BLaER1 (cell line): Measurements from ENCODE around the gene MAP1B.

Source experiments
- H3K27ac ChIP-seq: shearing (Covaris generic); formaldehyde crosslinking; 2 replicates; pipeline ENCODE4 v1.8.1; 2022
- H3K27me3 ChIP-seq: shearing (Covaris generic); formaldehyde crosslinking; 2 replicates; pipeline ENCODE4 v1.8.1; 2022
- H3K36me3 ChIP-seq: shearing (Covaris generic); formaldehyde crosslinking; 2 replicates; pipeline ENCODE4 v1.8.1; 2022
- H3K4me1 ChIP-seq: shearing (Covaris generic); formaldehyde crosslinking; 2 replicates; pipeline ENCODE4 v1.8.1; 2022
- H3K4me2 ChIP-seq: shearing (Covaris generic); formaldehyde crosslinking; 2 replicates; pipeline ENCODE4 v1.8.1; 2022
- H3K4me3 ChIP-seq: shearing (Covaris generic); formaldehyde crosslinking; 2 replicates; pipeline ENCODE4 v1.8.1; 2022
- H3K9ac ChIP-seq: shearing (Covaris generic); formaldehyde crosslinking; 2 replicates; pipeline ENCODE4 v1.8.1; 2022
- H3K9me3 ChIP-seq: shearing (Covaris generic); formaldehyde crosslinking; 2 replicates; pipeline ENCODE4 v1.8.1; 2022
- H4K20me1 ChIP-seq: shearing (Covaris generic); formaldehyde crosslinking; 2 replicates; pipeline ENCODE4 v1.8.1; 2022
- Cebpa-rat ChIP-seq: shearing (Covaris generic); IDR thresholded peaks from 2 replicates; pipeline ENCODE4 v1.8.1; 2022

The MAP1B gene

DNA sequence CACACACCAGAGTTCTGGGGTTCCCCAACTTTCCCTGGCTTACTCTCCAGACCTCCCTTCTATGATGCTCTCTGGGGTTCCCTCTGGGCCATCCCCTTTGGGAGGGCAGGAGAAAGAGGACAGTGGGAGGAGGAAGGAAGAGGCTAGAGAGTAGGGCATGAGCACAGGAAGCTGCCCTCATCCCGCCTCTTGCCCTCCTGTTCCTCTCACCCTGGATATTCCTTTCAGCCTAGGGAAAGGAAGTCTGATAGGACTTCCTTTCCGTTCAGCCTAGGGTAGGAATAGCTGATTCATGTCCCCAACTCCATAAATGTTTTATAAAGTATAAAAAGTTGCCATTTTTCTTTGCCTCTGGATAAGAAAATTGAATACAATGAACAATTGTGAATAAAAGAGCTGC, 7.4 kb downstream of the MAP1B start:
- TF ChIP-seq Cebpa-rat, result no peak
- Histone ChIP-seq H3K4me1 (peaks cover 11% of the 10 kb centered on the region), H3K9ac (no peak overlapping the region), H3K36me3 (peaks cover 47% of the 10 kb centered on the region), H3K27me3 (no peaks in the 10 kb centered on the region), H3K4me2 (no peak overlapping the region), H3K27ac (no peak overlapping the region), H3K9me3 (no peaks in the 10 kb centered on the region), H4K20me1 (no peaks in the 10 kb centered on the region; the same call in 1 of the 2 replicates), H3K4me3 (no peak overlapping the region)

DNA sequence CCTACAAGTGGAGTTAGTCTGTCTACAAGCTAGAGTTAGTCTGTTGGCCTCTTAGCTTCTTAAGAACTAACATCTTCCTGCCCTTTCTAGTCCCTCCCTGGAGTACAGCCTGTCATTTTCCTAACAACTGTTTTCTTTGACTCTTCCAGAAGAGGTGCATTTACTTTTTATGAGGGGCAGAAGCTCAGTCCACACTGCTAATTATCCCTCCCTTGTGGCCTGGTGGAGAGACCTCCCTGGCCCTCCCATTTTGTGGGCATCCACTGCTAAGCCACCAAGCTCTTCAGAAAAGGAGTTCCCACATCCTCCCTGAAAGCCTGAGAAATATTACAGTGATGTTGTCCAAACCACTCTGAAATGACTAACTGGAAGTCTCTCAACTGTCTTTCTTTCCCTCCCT, 8.0 kb downstream of the MAP1B start:
- no peaks in the 10 kb centered on the region; the same call in 1 of the 2 replicates for H4K20me1 ChIP-seq
- no peak overlapping the region for H3K27ac ChIP-seq
- H3K4me3 ChIP-seq, result no peak overlapping the region
- no peak overlapping the region for H3K4me2 ChIP-seq
- no peak overlapping the region for H3K9ac ChIP-seq
- H3K4me1 ChIP-seq, result peaks cover 4% of the 10 kb centered on the region
- H3K36me3 ChIP-seq, result peaks cover 47% of the 10 kb centered on the region
- no peaks in the 10 kb centered on the region for H3K27me3 ChIP-seq
- TF ChIP-seq Cebpa-rat, result no peak
- no peaks in the 10 kb centered on the region for H3K9me3 ChIP-seq

DNA sequence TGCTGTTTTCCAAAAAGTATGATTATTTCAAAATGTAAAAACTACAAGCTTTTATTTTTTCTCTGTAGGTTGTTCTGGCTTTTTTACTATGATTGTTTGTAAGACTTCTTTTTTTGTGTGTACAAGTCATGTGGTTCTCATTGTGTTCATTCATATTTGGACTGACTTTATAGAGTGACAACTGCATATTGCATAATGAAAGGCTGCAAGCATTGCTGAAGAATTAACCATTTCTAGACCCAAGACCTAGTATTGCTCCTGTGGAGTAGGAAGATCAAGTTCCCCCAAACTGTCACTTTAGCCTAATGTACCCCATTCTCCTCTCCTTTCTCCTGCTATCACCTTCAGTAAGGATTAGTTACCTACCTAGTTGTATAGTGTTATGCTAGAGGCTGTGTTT, 10.0 kb downstream of the MAP1B start:
- Histone ChIP-seq H3K4me3 (no peak overlapping the region), H3K36me3 (peaks cover 53% of the 10 kb centered on the region), H3K4me2 (no peak overlapping the region), H3K27me3 (no peaks in the 10 kb centered on the region), H3K9me3 (no peaks in the 10 kb centered on the region), H4K20me1 (no peaks in the 10 kb centered on the region; the same call in 1 of the 2 replicates), H3K9ac (no peak overlapping the region), H3K27ac (no peak overlapping the region), H3K4me1 (no peaks in the 10 kb centered on the region)
- no peak for TF ChIP-seq Cebpa-rat

DNA sequence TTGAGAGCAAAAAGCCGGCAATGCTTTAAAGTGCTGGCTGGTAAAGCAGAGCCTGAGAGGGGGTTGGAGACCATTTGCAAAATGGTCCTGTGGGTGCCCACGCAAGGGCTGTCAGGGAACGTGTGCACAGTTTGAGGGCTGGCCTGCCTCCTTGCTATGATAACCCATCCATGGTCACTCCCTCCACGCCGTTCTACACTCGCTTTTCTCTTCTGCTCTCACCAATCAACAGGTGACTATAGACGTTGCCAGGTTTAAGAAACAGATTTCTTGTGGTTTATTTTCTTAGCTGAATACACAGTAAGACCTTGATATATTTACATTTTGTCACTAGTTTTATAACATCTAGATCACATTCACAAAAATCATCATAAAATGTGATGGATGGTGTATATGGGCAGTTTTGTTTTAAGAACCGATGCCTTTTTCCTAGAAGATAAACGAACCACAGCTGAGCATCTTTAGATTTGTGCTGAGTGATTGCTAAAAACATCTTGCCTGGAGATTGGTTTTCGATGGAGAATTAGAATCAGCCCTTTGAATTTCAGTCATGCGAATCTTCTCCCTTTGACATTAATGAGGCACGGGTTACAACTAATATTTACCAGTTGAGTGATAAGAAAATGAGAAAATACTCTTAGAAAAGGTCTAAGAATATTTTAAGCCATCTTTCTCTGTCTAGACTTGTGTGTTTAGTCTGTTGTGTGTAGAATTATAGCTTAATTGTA, 13.9 kb downstream of the MAP1B start:
- H4K20me1 ChIP-seq, result no peaks in the 10 kb centered on the region; the same call in 1 of the 2 replicates
- no peak overlapping the region for H3K4me2 ChIP-seq
- no peak overlapping the region for H3K27ac ChIP-seq
- 0 out of 2 replicates have a peak, but pooled peaks cover 6% of the 10 kb centered on the region for H3K4me1 ChIP-seq
- peaks cover 44% of the 10 kb centered on the region for H3K36me3 ChIP-seq
- no peaks in the 10 kb centered on the region for H3K27me3 ChIP-seq
- no peak overlapping the region for H3K9ac ChIP-seq
- no peak overlapping the region for H3K4me3 ChIP-seq
- TF ChIP-seq Cebpa-rat, result no peak
- no peaks in the 10 kb centered on the region for H3K9me3 ChIP-seq

DNA sequence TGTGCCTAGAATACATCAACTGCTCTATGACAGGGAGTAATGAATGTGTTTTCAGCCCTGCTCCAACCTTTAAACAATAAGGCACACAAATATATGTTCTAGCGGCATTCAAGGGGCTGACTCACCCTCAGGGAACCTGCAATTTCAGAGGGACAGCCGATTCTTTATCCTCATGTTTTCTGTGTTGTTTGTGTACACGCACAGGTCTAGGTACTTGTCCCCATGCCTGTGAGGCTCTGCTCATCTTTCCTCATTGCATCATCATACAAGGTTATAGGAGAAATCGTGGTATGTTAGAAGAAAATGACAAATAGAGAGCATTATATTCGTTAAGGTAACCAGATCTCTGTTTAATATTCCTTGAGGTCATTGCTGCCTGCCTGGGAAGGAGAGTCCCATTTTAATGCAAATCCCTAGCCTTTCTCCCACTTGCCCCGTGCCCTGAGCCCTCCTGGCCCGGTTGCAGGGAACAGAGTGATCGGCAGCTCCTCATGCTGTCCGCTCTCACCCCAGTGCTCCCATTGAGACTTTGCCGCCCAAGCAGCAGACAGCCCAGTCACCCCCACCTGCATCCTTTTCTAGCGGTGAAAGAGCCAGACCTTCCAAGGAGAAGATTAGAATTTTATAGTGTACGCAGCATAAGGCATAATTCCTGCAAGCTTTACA, 14.6 kb downstream of the MAP1B start:
- no peak overlapping the region for H3K27ac ChIP-seq
- no peak overlapping the region for H3K4me3 ChIP-seq
- H3K4me2 ChIP-seq, result no peak overlapping the region

DNA sequence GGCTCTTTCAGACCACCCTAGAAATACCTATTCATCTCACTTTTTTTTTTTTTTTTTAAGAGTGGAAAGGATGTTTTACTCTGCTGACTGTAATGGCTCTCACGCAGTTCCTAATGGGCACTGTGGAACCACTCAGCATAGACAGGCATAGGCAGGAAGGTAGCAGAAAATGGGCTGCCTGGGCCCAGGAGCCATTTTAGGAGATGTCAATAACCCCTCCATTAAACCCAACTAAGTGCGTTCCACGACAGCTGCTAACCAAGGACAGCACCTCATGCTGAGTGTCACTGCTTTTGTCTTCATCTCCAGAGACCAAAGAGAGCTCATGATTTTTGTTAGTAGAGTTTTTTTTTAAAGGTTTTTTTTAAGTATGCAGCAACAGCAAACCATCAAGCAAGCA, 15.3 kb downstream of the MAP1B start:
- no peak overlapping the region for H3K4me2 ChIP-seq
- H3K27ac ChIP-seq, result no peak overlapping the region
- H3K36me3 ChIP-seq, result peaks cover 34% of the 10 kb centered on the region
- no peaks in the 10 kb centered on the region; the same call in 1 of the 2 replicates for H4K20me1 ChIP-seq
- H3K27me3 ChIP-seq, result no peaks in the 10 kb centered on the region
- no peak overlapping the region for H3K9ac ChIP-seq
- no peaks in the 10 kb centered on the region for H3K9me3 ChIP-seq
- H3K4me3 ChIP-seq, result no peak overlapping the region
- H3K4me1 ChIP-seq, result 0 out of 2 replicates have a peak, but pooled peaks cover 6% of the 10 kb centered on the region
- no peak for TF ChIP-seq Cebpa-rat

More for the DNA sequence above, 14.6 kb downstream of the MAP1B start:
- H3K4me1 ChIP-seq, result 0 out of 2 replicates have a peak, but pooled peaks cover 6% of the 10 kb centered on the region
- no peaks in the 10 kb centered on the region; the same call in 1 of the 2 replicates for H4K20me1 ChIP-seq
- H3K36me3 ChIP-seq, result peaks cover 37% of the 10 kb centered on the region
- TF ChIP-seq Cebpa-rat, result no peak
- H3K9me3 ChIP-seq, result no peaks in the 10 kb centered on the region
- H3K27me3 ChIP-seq, result no peaks in the 10 kb centered on the region
- H3K9ac ChIP-seq, result no peak overlapping the region

DNA sequence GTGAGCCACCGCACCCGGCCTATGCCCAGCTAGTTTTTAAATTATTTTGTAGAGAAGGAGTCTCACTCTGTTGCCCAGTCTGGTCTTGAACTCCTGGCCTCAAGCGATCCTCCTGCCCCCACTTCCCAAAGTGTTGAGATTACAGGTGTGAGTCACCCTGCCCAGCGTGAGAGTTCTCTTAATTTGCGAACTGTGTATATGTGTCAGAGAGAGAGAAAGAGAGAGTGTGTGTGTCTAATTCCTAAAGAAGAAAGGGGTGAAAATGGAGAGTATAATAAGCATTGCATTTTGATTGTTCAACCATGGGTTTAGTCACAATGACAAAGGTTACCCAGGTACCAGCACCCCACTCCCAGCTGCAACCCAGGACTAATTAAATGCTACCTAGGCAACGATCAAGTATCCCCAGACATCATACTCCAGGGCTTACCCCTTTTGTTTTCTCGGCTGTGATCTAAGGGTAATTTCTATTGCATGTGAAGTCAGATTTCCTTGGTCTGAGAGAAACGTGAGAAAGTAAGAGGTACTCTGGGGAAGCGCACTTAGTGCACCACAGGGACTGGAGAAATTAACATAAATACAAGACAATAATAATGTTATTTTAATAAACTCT, 16.6 kb downstream of the MAP1B start:
- Histone ChIP-seq H3K9me3 (no peaks in the 10 kb centered on the region), H3K36me3 (peaks cover 22% of the 10 kb centered on the region), H3K4me1 (peaks cover 6% of the 10 kb centered on the region; the same call in 1 of the 2 replicates), H3K27ac (no peak overlapping the region), H3K4me2 (no peak overlapping the region), H3K4me3 (no peak overlapping the region), H3K27me3 (no peaks in the 10 kb centered on the region), H3K9ac (no peak overlapping the region), H4K20me1 (no peaks in the 10 kb centered on the region; the same call in 1 of the 2 replicates)
- no peak for TF ChIP-seq Cebpa-rat

DNA sequence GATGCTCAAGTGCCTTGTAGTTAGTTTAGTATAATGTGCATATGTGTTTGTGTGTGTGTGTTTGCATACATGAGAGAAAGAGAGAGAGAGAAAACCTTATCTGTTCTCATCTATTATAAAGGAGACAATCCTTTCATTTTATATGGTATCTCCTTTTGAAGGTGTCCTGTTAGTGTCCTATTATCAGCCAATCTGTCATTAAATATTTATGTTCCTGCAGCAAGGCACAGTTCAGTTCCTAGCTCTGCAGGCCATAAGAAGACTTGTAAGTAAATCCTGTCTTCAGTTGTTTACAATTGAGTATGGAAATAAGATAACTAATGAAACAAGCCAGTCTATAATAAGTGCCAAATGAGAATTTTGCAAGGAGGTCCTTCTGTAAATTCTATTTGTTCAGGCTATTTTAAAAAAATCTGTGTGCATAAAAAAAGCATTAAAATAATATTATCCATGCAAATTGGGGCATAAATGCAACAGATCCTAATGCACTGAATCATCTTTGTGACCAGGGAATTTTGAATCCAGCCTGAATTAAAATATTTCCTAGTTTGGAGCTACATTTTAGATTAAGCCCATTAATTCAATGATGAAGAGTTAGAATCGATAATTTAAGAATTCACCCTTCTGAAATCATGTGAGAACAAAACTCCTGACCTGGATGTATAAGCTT, 18.1 kb downstream of the MAP1B start:
- H3K36me3 ChIP-seq, result peaks cover 16% of the 10 kb centered on the region
- no peak overlapping the region for H3K4me2 ChIP-seq
- no peak overlapping the region for H3K27ac ChIP-seq
- H3K9ac ChIP-seq, result no peak overlapping the region
- no peak overlapping the region for H3K4me3 ChIP-seq
- H3K4me1 ChIP-seq, result peaks cover 6% of the 10 kb centered on the region; the same call in 1 of the 2 replicates
- no peaks in the 10 kb centered on the region for H3K9me3 ChIP-seq
- no peak for TF ChIP-seq Cebpa-rat
- H3K27me3 ChIP-seq, result no peaks in the 10 kb centered on the region
- no peaks in the 10 kb centered on the region; the same call in 1 of the 2 replicates for H4K20me1 ChIP-seq

DNA sequence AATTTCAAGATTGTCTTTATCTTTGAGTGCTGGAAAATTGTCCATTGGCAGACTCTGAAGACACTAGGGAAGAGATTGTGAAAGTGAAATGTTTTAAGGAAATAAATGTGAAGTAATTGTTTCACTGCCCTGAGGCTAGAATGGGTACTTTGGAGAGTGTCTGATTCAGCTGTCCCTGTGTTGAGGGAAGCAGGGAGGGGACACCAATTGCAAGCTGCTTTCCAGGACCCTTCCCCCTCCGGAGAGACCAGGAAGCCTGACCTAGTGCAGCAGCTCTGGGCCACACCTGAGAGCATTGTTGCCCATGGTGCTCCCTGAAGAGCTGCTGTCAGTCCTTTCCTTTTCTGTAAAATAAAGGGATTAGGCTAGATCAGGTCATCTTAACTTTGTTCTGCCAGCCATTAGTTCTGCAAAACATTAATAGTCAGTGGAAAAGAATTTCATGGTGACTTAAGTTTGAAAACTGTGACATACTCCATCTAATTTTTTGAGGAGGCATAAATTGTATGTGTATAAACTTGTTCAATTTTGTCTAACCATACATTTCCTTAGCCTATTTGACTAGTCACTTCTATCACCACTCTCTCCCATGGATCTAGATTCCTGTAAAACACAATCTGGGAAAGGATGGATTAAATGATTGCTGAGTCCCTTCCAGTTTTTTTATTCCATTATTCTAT, 18.8 kb downstream of the MAP1B start:
- H3K4me1 ChIP-seq, result peaks cover 6% of the 10 kb centered on the region; the same call in 1 of the 2 replicates
- TF ChIP-seq Cebpa-rat, result no peak

More for the DNA sequence above, 18.8 kb downstream of the MAP1B start:
- Histone ChIP-seq H3K27ac (no peak overlapping the region), H3K9me3 (no peaks in the 10 kb centered on the region), H3K4me3 (no peak overlapping the region), H3K27me3 (no peaks in the 10 kb centered on the region), H4K20me1 (no peaks in the 10 kb centered on the region; the same call in 1 of the 2 replicates), H3K4me2 (no peak overlapping the region), H3K9ac (no peak overlapping the region), H3K36me3 (peaks cover 11% of the 10 kb centered on the region)
